Measurements from ENCODE around the gene TEAD3.

Gene TEAD3

DNA sequence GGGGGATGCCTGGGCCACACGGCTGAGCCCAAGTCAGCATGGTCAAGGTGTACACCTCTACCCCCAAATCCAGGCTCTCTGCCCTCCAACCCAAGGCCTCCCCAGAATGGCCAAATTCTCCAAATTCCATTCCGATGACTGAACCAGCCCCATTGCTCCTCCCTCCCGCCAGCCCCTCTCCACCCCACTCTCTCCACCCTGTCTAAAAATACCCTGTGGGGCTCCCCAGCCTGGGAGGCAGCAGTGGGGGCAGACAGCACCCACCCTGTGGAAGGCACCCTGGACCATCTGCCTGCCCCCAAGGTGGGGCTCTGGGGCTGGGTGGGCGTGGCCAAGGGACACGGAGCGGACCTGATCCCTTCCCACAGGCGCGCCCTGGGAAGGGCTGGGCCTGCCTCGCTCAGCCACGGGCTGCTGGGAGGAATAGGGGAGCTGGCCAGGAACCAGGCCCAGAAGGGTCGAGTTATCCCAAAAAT lies 11.4 kb downstream of the TEAD3 start:
- no peak for TF ChIP-seq CTCF (conservative IDR thresholded peaks at IDR 0.05)
- peak overlapping the region; percentile 88 for H3K27ac ChIP-seq

DNA sequence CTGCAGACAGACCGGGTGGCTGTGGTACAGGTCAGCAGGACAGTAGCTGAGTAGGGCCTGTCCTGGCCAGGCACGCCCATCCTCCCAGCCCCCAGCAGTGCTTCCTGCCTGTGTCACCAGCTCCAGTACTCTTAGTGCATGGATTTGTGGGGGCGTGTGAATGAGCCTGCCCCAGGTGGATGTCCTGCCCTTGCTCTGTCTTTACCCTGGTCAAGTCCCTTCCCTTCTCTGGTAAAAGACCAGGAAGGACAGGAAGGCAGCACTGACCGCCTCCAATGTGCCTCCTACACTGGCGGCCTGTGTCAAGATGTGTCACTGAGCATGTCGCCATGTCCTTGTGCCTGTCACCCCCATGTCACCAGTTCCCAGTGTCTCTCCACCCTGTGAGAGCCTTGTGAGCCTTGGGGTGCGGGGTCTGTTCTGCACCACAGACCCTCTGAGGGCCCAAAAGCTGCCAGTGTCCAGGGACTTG lies 11.9 kb downstream of the TEAD3 start:
- peak overlapping the region; percentile 88; the same call in 1 of the 2 replicates for H3K27ac ChIP-seq
- no peak for TF ChIP-seq CTCF (conservative IDR thresholded peaks at IDR 0.05)

- TF ChIP-seq CTCF (conservative IDR thresholded peaks at IDR 0.05): no peak
- H3K27ac ChIP-seq: no peak overlapping the region
These were observed 12.8 kb downstream of the TEAD3 start for GRCh38 chr6:35483893-35484645.

DNA sequence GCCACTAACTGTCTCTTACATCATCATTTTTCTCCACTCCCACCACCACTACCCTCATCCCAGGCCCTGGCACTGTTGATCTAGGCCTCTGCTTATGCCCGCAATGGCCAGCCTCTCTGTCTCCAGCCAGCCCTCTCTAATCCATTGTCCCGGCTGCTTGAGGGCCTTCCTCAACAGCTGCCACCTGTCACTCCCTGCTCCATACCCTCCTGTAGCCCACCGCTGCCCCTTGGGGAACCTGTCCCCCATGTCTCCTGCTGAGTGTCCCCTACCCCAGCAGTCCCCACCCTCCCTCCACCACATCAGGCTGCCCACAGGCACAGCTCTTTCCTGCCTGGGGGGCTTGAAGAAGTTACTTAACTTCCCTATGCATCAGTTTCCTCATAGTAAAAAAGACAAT lies 13.4 kb downstream of the TEAD3 start:
- H3K27ac ChIP-seq: no peak overlapping the region
- no peak for TF ChIP-seq CTCF (conservative IDR thresholded peaks at IDR 0.05)

DNA sequence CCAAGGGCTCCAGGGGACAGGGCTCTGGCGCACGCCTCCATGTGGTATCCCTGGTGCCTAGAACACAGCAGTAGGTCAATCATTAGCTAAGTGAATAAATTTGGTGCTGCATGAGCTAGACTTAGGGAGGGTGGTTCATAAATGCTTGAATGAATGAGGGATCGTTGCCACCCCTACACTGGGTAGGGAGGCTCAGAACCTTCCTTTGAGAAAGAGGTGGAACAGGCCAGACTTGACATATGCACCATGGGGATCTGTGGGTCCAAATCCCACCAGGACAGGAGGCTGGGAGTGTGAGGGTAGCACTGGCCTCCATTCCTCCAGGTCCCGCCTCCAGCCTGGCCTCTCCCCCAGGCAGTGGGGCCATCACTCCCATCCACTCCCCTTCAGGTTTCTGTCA lies 13.8 kb downstream of the TEAD3 start:
- no peak for TF ChIP-seq CTCF (conservative IDR thresholded peaks at IDR 0.05)
- no peak overlapping the region for H3K27ac ChIP-seq

DNA sequence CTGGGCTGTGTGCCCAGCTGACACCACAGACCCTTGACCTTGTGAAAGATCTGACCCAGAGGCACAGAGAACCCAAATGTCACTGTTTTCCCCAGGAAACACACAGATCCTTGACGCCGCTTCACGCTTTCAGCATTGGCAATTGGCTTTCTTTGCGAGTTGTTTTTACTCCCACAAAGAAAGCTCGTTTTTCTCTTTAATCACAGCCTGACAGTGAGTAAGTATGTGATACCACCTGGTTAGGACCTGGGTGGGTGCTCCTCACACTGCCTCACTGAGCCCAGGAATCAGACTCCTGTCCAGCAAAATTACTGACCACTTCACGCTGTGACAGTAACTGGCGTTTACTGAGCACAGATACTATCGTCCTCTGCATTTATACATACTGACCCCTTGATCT lies 15.7 kb downstream of the TEAD3 start:
- H3K27ac ChIP-seq: no peak overlapping the region
- TF ChIP-seq CTCF (conservative IDR thresholded peaks at IDR 0.05): no peak

GRCh38 chr6:35480176-35480575 lies 16.7 kb downstream of the TEAD3 start:
- H3K27ac ChIP-seq: no peak overlapping the region
- no peak for TF ChIP-seq CTCF (conservative IDR thresholded peaks at IDR 0.05)

All from VCaP (cell line).